Activated CD4-positive, alpha-beta T cell treated with anti-CD3 and anti-CD28 coated beads for 1 hour (primary cell): ENCODE measurements around the gene SETBP1.
A peak's percentile ranks its signal among the peaks of the same experiment; 100 is the strongest.
"Not testable (repeated sequence)": the region's sequence is repeated elsewhere in the genome, so short reads cannot be mapped to it uniquely, and the experiment has no call there.

Experiments used
- DNase-seq: peaks from one replicate; pipeline ENCODE4 v3.0.0-alpha.2; 2020

SETBP1 gene

GRCh38 chr18:44708451-44709083 is 27.9 kb downstream of the SETBP1 start:
- no peak for DNase-seq

DNA sequence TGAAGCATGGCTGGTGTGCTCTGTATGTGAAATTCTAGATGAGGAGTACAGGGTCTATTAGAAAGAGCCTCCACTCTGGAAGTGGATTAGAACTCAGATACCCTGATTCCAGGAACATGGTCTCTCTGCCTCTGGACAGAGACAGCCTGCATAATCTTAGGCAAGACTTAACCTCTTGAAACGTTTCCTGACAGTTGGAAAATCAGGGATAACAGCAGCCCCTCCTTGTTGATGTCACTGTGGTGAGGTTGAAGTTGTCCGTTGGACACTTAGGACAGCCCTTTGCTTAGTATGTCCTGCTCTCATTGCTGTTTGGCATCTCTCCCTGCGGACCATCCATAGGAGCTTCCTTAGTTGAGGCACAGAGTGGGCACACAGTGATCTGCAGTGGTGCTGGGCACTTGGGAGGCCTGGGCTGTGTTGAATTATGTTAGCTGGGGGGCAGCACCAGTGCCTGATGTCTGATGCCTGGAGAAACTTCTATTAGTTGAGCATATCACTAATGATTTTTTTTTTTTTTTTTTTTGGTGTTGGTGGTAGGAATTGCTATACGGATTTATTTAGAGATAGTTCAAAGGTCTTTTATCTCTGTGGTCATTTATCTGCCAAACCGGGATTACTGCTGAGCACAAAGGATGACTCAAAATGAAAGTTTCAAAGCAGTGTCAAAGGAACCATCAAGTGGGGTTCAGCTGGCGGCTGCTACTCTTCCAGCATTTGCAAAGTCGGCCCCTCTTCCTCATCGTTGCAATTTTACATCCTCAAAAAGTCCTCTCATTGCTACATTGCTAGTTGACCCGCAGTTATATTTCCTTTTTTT is 28.8 kb downstream of the SETBP1 start:
- no peak for DNase-seq

GRCh38 chr18:44710931-44711330 is 30.2 kb downstream of the SETBP1 start:
- no peak for DNase-seq

- no peak for DNase-seq
Observed at GRCh38 chr18:44712025-44712424, 31.3 kb downstream of the SETBP1 start.

- DNase-seq: no peak
Observed at GRCh38 chr18:44713435-44713834, 32.7 kb downstream of the SETBP1 start.

GRCh38 chr18:44714376-44714775 is 33.7 kb downstream of the SETBP1 start:
- DNase-seq: no peak

DNA sequence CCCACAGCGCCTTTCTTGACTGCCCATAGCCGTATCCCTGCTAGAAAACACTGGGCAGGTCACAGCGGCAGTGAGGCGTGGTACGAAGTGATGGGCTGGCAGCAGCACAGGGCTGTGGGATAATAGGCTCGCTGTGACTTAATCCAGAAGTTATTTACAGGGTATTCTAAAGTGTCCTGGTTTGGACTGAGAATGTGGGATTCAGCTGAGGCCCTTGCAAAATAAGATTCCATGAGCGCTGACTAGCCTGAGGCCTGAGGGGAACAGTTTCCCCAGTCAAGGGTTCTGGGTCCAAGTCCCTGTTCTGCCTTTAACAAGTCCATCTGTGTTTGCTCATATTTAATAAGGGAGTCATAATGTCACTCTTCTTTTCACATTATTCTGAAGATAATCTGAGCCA is 34.6 kb downstream of the SETBP1 start:
- no peak for DNase-seq

DNA sequence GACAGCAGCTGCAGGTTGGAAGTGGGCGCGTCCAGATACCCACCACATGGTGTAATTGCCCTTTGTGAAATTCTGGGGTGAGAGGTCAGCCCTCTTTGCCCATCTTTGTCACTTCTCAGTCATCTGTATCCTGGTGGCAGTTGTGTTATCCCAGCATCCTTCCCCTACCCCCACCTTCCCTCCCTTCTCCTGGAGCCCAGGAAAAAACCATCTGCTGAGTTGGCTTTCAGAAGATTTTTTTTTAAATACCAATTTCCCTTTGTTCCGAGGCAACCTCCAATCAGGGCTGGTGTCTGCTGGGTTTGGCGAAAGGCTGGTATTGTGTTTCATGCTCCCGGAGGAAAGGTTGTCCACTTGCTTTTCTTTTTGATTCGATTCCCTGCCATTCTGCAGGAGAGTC is 35.2 kb downstream of the SETBP1 start:
- no peak for DNase-seq

DNA sequence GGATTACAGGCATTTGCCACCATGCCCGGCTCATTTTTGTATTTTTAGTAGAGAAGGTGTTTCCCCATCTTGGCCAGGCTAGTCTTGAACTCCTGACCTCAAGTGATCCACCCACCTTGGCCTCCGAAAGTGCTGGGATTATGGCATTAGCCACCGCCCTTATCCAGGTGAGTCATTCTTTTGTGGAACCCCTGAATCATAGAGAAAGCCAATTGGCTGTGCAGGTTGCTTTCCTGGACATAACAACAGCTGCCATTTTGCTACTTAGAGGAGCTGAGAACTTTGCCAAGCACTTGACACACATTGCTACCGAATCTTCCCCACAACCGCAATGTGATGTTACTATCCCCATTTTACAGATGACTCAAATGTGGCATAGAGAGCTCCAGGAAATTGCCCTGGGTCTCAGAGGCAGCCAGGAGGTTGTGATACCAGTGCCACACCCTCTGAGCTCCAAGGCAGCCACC is 36.0 kb downstream of the SETBP1 start:
- DNase-seq: no peak

DNA sequence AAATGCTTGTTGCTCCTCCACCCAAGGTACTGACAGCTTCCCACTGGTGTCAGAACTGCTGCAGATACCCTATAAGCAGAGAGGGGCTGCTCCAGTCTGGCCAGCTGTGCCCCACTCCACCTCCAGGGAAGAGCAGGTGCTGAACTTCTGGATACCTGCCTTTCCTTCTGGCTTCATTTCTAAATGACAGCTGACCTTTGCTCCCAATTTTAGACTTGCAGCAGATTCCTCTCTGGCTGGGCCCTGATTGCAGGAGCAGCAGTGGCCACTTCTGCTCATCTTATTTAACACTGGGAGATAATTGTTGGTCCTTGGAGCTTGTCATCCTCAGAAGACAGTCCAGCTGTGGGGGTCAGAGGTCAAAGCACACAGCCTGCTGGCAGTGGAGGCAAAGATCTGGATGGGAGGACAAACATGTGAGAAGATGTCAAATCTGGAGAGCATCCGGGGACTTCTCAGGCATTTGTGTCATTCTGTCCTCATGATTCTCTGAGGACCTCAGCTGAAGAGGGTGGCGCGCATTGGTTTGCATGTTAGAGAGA is 38.9 kb downstream of the SETBP1 start:
- no peak for DNase-seq

DNA sequence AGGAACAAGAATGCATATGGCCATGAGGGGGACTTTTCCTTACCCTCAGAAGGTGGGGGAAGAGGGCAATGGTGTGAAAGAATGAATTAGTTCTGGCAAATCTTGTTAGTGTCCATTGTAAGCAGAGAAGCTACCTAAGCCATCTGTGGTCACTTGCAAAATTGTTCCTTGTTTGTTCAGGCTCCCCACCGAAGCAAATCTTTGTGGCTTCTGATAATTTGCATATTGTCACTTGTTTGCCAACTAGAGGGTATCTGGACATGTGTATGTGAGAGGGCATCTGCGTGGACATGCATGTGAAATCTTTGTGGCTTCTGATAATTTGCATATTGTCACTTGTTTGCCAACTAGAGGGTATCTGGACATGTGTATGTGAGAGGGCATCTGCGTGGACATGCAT is 41.1 kb downstream of the SETBP1 start:
- DNase-seq: not testable (repeated sequence)

GRCh38 chr18:44723411-44723810 is 42.7 kb downstream of the SETBP1 start:
- DNase-seq: no peak

- no peak for DNase-seq
Observed at GRCh38 chr18:44724105-44724778, 43.6 kb downstream of the SETBP1 start.

- DNase-seq: peak; percentile 35
Observed at GRCh38 chr18:44725300-44726058, 44.8 kb downstream of the SETBP1 start.

- no peak for DNase-seq
Observed at GRCh38 chr18:44726059-44726421, 45.4 kb downstream of the SETBP1 start.

DNA sequence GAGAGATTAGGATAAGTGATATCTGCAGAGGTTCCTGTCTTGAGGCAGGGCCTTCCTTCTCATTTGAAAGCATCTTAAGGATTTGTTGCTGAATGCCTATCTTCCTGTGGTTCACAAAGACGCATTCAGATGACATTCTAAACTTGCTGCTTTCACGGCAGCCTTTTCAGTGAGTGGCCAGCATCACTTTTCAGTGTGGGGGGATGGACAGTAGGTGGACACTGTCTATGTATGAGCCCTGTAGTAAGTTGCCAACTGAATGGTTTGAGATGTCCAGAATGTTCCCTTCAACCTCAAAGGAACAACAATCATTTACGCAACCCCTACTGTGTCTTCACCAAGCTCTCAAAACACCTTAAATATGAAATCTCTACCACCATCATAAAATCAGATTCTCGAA is 46.6 kb downstream of the SETBP1 start:
- DNase-seq: no peak

GRCh38 chr18:44729631-44730101 is 49.0 kb downstream of the SETBP1 start:
- DNase-seq: no peak

DNA sequence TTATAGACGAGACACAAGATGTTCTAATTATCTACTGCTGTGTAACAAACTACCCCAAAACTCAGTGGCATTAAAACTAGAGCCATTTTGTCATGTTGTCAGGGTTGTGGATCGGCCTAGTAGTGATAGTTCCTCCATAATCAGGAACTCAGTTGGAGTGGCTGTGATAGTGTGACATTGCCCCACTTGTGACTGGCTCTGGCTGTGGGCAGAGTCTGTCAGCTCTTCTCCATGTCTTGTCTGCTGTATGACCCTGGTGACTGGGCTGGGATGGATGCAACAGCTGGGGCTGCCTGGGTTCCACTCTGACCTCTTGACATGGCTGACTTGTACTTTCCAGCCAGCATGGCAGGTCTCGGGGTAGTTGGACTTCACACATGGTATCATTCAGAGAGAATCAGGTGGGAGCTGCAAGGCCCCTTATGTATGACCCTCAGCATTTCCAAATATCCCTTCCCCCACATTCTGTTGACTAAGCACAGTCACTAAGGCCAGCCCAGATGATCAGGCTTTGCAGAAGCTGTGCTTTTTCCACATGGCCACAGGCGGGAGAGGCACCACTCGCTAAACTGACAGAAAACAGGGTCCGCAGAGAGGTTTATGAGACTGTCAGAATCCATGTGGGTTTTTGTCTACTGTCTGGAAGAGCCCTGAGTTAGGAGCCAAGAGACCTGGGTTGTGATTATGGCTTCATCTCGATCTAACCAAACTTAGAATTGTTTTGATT is 50.3 kb downstream of the SETBP1 start:
- no peak for DNase-seq

DNA sequence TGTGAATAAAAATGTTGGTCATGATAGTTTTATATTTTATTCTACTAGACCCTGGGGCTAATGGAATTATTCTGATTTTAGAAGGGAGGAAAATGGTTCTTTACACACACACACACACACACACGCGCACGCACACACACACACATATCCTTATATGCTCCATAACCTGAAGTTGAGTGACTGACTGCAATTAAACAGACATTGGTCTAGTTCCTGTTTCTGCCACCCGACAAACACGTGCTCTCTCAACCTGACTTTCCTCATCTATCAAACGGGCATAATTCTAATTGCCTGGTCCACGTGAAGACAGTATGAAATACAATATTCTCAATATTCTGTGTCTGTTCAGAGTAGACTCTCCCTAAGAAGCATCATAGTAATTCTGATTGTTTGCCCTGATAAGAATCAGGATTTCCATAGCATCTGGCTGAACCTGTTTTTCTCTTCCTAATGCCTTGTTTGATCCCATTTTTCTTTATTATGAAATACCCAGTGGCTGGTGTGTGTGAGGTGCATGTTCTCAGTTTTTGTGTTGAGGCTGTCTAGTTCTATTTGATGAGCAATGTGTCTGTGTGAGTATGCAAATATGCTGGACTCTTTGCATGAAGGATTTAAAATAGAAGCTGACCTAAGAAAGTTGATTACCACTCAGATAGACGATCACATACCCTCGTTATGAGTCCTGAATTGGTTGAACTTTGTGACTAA is 51.0 kb downstream of the SETBP1 start:
- no peak for DNase-seq

GRCh38 chr18:44732238-44732563 is 51.5 kb downstream of the SETBP1 start:
- DNase-seq: no peak

DNA sequence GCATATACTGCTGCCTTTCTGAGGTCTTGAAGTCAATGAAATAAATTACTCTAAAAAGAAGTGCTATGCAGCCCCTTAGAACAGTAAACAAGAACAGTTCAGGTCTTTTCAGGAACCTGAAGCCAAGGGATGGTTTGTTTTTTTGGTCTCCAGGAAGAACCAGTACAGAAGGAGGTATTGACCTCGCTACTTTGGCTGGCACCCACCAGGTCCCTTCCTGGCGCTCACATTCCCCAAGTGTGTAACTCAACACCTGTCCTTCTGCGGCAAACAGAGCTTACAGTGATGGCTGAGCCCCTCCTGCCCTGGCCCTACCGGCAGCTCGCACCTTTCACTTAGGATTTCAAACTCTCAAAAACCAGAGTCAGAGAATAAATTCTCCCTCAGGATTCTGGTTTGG is 51.9 kb downstream of the SETBP1 start:
- DNase-seq: no peak
